ENCODE data around the gene PPT1.

- TF ChIP-seq EZH2 (IDR thresholded peaks at IDR 0.05) (no peak), CTCF (IDR thresholded peaks at IDR 0.05) (no peak)
Measured at GRCh38 chr1:40076895-40077312, 20.1 kb downstream of the PPT1 start.

Measured in neural progenitor cell (in vitro differentiated cells).